Activated CD4-positive, alpha-beta T cell treated with anti-CD3 and anti-CD28 coated beads for 24 hours (primary cell): ENCODE results near the gene RAB23.

Experiments
- DNase-seq, 2 donors: peaks; one replicate each; pipeline ENCODE4 v3.0.0-alpha.2; 2020; ENCODE audit warnings: low read depth in 2 of 2

RAB23 gene

GRCh38 chr6:57242505-57242904, 20.4 kb upstream of the RAB23 start:
- no peak for DNase-seq

DNA sequence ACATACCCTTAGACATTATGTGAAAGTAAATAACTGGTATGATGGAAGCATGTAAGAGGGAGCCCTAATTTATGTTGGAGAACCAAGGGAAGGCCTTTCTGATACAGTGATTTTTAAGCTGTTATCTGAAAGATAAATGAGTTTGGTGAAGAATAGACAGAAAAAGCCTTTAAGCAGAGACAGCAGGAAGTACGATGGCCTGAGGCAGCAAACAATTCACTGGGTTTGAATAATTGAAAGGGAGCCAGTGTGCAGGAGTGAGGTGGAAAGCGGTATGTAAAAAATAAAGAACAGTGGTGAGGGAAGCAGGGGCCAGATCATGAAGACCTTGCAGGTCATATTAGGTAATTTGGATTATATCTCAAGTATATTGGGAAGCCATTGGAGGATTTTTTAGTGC, 4.1 kb upstream of the RAB23 start:
- no peak for DNase-seq

GRCh38 chr6:57224769-57225515, 2.8 kb upstream of the RAB23 start:
- no peak for DNase-seq

- no peak for DNase-seq
Observed at GRCh38 chr6:57222743-57223077, 603 bp upstream of the RAB23 start.

DNA sequence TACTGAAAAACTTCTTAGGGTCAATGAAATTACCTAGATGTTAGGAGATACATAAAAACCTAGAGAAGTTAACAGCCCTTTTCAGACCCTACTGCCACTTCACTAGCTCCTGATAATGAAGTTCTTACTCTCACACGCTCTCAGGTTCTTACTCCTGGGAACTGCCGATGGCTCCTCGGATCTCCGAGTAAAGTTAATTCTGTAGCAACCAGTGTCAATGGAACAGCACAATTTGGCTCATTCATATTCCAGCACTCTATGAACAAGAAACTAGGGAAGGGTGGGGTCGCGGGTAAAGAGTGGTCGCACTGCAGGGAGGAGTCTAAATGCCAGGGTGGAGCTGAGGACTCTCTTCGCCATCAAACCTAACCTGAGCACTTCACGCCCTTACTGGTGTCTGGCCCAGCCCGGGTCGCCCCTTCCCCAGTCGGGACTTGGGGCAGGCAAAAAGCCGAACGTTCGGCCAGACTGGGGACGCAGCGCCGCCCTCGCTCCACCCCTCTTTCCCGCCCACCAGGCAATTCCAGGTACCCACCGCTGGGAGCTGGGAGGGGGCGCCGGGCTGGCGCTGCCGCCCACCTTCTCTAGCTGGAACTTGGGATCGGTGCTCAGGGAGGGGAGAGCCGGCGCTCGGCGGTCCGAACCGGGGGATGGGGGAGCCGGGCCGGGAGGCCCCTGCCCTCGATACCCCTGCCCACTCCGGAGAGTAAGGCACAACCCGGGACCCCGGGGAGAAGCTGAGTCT, 744 bp downstream of the RAB23 start:
- peak; percentile 20 to 22 for DNase-seq

- DNase-seq, result no peak
Observed at GRCh38 chr6:57220083-57220703, 1.9 kb downstream of the RAB23 start.

GRCh38 chr6:57217270-57217669, 4.8 kb downstream of the RAB23 start:
- no peak for DNase-seq

DNA sequence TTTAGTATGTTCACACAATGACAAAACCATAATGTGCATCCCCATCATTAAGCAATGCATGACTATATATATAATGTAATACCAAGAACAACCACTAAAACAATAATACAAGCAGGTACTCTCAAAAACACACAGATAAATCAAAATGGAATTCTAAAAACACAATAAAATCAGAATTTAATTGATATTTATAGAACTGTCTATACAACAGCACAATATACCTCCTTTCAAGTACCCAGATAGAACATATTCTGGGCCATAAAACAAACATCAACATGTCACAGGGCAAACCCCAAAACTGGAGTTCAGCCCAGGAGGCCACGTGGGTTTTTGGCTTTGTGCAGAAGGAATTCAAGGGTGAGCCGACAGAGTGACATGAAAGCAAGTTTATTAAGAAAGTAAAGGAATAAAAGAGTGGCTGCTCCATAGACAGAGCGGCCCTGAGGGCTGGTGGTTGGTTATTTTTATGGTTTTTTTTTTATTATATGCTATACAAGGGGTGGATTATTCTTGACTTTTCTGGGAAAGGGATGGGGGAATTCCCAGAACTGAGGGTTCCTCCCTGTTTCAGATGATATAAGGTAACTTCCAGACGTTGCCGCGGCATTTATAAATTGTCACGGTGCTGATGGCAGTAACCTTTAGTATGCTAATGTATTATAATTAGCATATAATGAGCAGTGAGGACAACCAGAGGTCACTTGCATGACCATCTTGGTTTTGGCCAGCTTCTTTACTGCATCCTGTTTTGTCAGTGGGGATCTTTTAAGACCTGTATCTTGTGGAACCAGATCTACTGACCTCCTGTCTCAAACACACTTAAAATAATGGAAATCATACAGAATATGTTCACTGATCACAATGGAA, 5.6 kb downstream of the RAB23 start:
- no peak for DNase-seq

GRCh38 chr6:57215260-57215659, 6.8 kb downstream of the RAB23 start:
- DNase-seq, result no peak

- no peak for DNase-seq
Observed at GRCh38 chr6:57210060-57210459, 12.0 kb downstream of the RAB23 start.

DNA sequence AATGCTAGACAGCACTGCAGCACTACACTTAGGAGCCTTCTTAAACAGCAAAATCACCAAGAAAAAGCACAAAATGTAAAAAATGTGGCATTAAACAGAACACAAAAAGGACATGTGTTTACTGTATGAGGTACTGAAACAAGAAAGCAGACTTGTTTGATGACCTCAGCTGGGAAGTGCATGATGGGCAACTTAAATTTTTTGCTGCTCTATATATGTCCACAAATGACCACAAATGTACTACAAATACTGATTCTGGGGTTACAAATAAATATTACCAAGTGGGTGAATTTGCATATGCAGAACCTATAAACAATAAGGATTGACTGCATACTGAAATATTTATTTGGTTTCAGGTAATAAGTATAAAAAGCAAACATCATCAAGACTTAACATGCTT, 13.1 kb downstream of the RAB23 start:
- no peak for DNase-seq

- no peak for DNase-seq
Observed at GRCh38 chr6:57207872-57208271, 14.2 kb downstream of the RAB23 start.

- no peak for DNase-seq
Observed at GRCh38 chr6:57207141-57207540, 15.0 kb downstream of the RAB23 start.

GRCh38 chr6:57205550-57206328, 16.4 kb downstream of the RAB23 start:
- no peak for DNase-seq

DNA sequence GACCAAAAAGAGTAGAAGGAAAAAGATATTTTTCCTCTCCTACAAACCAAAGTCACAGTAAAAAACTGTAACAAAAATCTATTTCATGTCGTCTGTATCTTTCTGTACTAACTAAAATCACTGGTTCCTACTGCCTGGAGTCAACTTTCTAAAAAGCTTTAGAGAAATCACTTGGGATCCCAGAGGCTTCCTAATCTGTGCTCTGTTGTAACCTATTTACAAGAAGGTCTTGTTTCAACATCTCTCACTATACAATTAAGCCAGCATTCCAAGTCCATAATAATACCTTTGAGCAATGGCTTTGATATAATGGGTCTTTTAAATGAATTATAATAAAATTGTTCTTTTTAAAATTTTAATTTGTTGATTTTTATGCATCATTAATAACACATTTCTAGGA, 20.4 kb downstream of the RAB23 start:
- DNase-seq, result no peak

DNA sequence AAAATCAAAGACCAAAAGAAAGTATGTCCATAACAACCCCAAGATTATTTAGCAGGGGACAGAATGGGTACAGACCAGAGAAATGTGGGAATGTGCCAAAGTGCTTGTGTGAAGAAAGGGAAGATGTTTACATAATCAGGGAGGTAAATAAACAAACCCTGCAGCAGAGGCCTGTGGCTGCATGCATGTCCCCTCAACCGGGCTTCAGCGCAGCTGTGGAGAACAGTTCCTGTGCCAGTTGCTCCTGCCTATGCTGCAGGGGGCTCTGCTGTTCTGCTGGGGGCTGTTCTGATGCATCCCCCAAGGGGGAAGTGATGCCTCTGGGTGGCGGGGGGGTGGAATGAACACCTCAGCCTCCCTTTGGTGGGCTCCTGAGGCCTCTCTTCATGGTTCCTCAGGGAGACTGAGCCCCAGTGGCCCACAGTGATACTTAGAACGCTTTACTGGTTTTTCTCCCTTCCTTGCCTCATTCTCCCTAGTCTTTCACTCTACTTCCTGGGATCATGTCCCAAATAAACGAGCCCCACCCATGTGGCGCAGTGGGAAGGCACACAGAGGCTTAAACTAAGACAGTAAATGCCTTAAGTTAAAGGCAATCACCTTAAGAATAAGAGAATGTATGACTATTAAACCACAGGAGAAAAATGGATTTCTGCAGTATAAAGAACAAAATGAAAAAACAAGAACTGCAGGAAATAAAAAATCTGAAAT, 23.0 kb downstream of the RAB23 start:
- DNase-seq, result no peak

DNA sequence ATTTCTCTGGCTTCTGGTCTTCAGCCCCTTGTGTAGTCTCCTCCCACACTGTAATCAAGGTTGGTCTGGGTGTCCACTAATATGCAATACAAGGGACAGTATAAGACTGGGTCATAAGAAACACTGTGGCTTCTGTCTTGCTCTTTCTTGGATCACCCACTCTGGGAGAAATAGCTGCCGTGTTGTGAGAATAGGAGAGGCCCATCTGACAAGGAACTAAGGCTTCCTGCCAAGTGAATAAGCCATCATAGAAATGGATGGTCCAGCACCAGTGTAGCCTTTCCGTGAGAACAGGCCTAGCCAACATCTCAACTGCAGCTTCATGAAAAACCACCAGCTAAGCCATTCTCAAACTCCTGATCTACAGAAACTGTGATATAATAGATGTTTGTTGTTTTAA, 26.6 kb downstream of the RAB23 start:
- no peak for DNase-seq

GRCh38 chr6:57193177-57193576, 28.9 kb downstream of the RAB23 start:
- no peak for DNase-seq

- no peak for DNase-seq
Observed at GRCh38 chr6:57190140-57190539, 32.0 kb downstream of the RAB23 start.

DNA sequence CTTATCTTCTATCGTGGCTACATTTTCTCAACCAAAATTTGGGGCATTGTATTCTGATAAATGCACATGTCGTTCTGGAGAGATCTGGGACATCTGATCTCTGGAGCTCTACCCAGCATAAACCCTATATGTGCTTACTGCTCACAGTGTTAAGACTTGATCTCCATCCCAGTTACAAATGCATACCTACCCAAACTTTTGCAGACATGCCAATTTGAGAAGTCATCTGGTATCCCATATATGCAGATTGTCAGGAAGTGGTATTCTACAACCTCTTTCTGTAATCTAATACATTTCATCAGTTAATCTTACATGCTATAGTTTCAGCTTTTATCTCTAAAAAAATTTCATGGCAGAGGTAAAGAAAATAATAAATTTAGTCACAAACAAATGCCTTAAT, 38.8 kb downstream of the RAB23 start:
- no peak for DNase-seq

DNA sequence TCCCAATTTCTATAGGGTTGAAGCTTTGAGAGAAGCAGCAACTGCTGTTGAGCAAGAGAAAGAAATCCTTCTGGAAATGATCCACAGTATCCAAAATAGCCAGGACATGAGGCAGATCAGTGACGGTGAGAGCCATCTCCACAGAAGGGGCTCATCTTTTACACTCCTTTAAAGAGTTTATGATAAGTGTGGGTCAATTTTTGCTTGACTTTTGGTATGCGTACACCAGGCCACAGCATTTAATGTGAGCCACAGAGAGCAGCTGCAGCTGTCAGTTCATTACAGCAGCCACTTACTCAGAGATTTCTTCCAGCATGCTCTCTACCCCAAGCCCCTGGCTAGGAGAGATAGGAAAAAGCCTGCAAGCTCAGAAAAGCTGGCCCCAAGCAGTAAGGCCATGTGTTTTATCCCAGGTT, 40.1 kb downstream of the RAB23 start:
- no peak for DNase-seq
